DOHH2 (cell line): ENCODE results near the gene MUL1.

Experiments used
- H3F3A ChIP-seq: fragments of 200-600 bp; sonication (generic), shearing (Covaris generic); 2 replicates; pipeline ENCODE4 v1.6.0; 2016; ENCODE audit warnings: antibody characterized with exemption, mild to moderate bottlenecking; ENCODE audit not compliant: control insufficient read depth, insufficient read depth
- H3K27ac ChIP-seq: fragments of 200-600 bp; sonication (generic); 2 replicates; pipeline ENCODE4 v1.5.1; 2014; ENCODE audit warnings: low read depth, mild to moderate bottlenecking, low read length, moderate library complexity
- H3K27me3 ChIP-seq: fragments of 200-600 bp; sonication (generic); 2 replicates; pipeline ENCODE4 v1.6.1; 2014; ENCODE audit warnings: mild to moderate bottlenecking, low read length, mixed read lengths; ENCODE audit not compliant: control insufficient read depth
- H3K36me3 ChIP-seq: fragments of 200-600 bp; sonication (generic); 2 replicates; pipeline ENCODE4 v1.6.1; 2014; ENCODE audit warnings: mild to moderate bottlenecking, low read length, moderate library complexity, mixed read lengths; ENCODE audit not compliant: control insufficient read depth
- H3K4me1 ChIP-seq: fragments of 200-600 bp; sonication (generic); 2 replicates; pipeline ENCODE4 v1.6.1; 2014; ENCODE audit warnings: mild to moderate bottlenecking, low read length, mixed read lengths; ENCODE audit not compliant: control insufficient read depth
- H3K4me2 ChIP-seq: fragments of 200-600 bp; sonication (generic); 2 replicates; pipeline ENCODE4 v1.6.0; 2014; ENCODE audit warnings: mild to moderate bottlenecking, low read length, moderate library complexity
- H3K4me3 ChIP-seq: fragments of 200-600 bp; sonication (generic); 2 replicates; pipeline ENCODE4 v1.5.1; 2014; ENCODE audit warnings: mild to moderate bottlenecking, low read length, mixed read lengths
- H3K79me2 ChIP-seq: fragments of 200-600 bp; sonication (generic); 2 replicates; pipeline ENCODE4 v1.6.1; 2014; ENCODE audit warnings: mild to moderate bottlenecking, low read length, mixed read lengths; ENCODE audit not compliant: control insufficient read depth
- H3K9me2 ChIP-seq: fragments of 200-600 bp; sonication (generic); replicated peaks from 2 replicates; pipeline ENCODE4 v1.6.1; 2014; ENCODE audit warnings: mild to moderate bottlenecking, low read length, mixed read lengths; ENCODE audit not compliant: control insufficient read depth
- H3K9me3 ChIP-seq: fragments of 200-600 bp; sonication (generic); 2 replicates; pipeline ENCODE4 v1.6.1; 2014; ENCODE audit warnings: antibody characterized with exemption, low read length, mixed read lengths; ENCODE audit not compliant: control insufficient read depth, insufficient read depth
- H4K20me1 ChIP-seq: fragments of 200-600 bp; sonication (generic); 2 replicates; pipeline ENCODE4 v1.6.0; 2014; ENCODE audit warnings: low read depth, mild to moderate bottlenecking, antibody characterized with exemption, low read length, moderate library complexity; ENCODE audit not compliant: control insufficient read depth, insufficient read depth
- EZH2phosphoT487 ChIP-seq: fragments of 200-600 bp; sonication (generic); IDR thresholded peaks from 2 replicates; pipeline ENCODE4 v1.6.1; 2017; ENCODE audit warnings: borderline replicate concordance, mild to moderate bottlenecking, antibody characterized with exemption, low read length, moderate library complexity, mixed read lengths
- TF ChIP-seq, protein P1 (sequence below): fragments of 200-600 bp; sonication (generic); IDR thresholded peaks from one replicate; pipeline ENCODE4 v1.5.1; 2014; ENCODE audit warnings: antibody characterized with exemption, mild to moderate bottlenecking, low read depth, low read length; ENCODE audit not compliant: poor library complexity, severe bottlenecking

MUL1 gene

DNA sequence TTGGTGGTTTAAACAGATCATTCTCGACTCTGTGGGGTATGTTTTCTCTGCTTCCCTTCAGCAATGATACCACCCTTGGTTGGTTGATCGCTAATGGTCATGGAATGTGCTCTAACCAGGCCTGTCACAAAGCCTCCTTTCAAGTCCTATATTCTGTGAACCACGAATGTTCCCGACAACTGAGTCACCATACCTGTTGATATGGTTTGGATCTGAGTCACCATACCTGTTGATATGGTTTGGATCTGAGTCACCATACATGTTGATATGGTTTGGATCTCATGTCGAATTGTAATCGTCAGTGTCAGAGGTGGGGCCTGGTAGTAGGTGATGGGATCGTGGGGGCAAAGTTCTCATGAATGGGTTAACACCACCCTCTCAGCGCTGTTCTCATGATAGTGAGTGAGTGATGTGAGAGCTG is 11.7 kb downstream of the MUL1 start:
- Histone ChIP-seq H3K9me2 (no peaks in the 10 kb centered on the region), H4K20me1 (no peaks in the 10 kb centered on the region), H3K27ac (no peak overlapping the region), H3K79me2 (no peaks in the 10 kb centered on the region), H3K4me1 (peaks cover 18% of the 10 kb centered on the region), H3K27me3 (0 out of 2 replicates have a peak, but pooled peaks cover 3% of the 10 kb centered on the region), H3K9me3 (no peaks in the 10 kb centered on the region), H3K4me3 (no peak overlapping the region), H3F3A (no peaks in the 10 kb centered on the region), H3K4me2 (no peak overlapping the region), H3K36me3 (peaks cover 29% of the 10 kb centered on the region)
- TF ChIP-seq, protein P1, sequence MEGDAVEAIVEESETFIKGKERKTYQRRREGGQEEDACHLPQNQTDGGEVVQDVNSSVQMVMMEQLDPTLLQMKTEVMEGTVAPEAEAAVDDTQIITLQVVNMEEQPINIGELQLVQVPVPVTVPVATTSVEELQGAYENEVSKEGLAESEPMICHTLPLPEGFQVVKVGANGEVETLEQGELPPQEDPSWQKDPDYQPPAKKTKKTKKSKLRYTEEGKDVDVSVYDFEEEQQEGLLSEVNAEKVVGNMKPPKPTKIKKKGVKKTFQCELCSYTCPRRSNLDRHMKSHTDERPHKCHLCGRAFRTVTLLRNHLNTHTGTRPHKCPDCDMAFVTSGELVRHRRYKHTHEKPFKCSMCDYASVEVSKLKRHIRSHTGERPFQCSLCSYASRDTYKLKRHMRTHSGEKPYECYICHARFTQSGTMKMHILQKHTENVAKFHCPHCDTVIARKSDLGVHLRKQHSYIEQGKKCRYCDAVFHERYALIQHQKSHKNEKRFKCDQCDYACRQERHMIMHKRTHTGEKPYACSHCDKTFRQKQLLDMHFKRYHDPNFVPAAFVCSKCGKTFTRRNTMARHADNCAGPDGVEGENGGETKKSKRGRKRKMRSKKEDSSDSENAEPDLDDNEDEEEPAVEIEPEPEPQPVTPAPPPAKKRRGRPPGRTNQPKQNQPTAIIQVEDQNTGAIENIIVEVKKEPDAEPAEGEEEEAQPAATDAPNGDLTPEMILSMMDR: no peak

DNA sequence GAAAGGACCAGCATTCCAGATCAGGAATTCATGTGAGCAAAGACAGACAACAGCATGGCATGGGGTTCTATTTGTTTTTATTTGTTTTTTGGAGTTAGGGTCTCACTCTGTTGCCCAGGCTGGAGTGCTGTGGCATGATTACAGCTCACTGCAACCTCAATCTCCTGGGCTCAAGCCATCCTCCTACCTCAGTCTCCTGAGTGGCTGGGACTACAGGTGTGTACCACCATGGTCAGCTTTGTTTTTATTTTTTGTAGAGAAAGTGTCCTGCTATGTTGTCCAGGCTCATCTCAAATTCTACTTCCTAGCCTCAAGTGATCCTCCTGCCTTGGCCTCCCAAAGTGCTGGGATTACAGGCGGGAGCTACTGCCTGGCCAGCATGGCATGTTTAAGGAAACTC is 12.3 kb downstream of the MUL1 start:
- Histone ChIP-seq H3K4me3 (no peak overlapping the region), H3K4me2 (no peak overlapping the region), H4K20me1 (no peaks in the 10 kb centered on the region), H3K9me3 (no peaks in the 10 kb centered on the region), H3K4me1 (peaks cover 18% of the 10 kb centered on the region), H3K36me3 (peaks cover 23% of the 10 kb centered on the region), H3K27ac (no peak overlapping the region), H3K9me2 (no peaks in the 10 kb centered on the region), H3K27me3 (0 out of 2 replicates have a peak, but pooled peaks cover 3% of the 10 kb centered on the region), H3F3A (no peaks in the 10 kb centered on the region), H3K79me2 (no peaks in the 10 kb centered on the region)
- no peak for TF ChIP-seq EZH2phosphoT487

DNA sequence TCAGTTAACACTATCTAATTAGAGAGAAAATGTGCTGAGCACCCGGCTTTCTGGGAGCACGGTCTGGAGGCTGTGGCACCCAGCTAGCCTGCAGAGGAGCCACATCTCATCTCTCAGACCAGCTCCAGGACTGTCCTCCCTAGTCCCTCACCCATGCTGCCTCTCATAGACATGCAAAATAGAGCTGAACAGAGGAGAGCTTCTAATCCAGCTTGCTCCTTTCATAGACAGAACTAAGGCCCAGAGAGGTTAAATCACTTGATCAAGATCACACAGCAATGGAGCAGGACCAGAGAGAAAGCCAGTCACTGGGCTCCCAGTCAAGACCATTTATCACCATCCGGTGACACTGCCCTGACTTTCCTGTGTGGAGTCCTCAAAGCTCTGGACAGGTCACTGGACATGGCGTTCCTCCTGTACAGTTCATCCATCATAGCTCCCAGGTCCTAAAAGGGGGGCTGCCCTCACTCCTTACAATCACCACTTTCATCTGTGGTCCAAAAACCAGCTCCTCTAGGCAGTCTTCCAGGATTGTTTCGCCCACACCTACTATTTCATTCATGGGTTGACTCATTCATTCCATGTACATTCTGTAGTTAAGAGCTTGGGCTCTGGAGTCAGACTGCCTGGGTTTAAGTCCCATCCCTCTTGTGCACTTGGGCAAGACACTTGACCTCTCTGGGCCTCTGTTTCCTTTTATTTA is 13.2 kb downstream of the MUL1 start:
- Histone ChIP-seq H3K4me3 (no peak overlapping the region), H3K36me3 (peaks cover 14% of the 10 kb centered on the region), H3K4me1 (peaks cover 18% of the 10 kb centered on the region), H3K4me2 (peak overlapping the region; percentile 51; the same call in 1 of the 2 replicates), H3K9me3 (no peaks in the 10 kb centered on the region), H3K27ac (no peak overlapping the region), H3K27me3 (0 out of 2 replicates have a peak, but pooled peaks cover 3% of the 10 kb centered on the region), H4K20me1 (no peaks in the 10 kb centered on the region), H3K9me2 (no peaks in the 10 kb centered on the region), H3F3A (no peaks in the 10 kb centered on the region), H3K79me2 (no peaks in the 10 kb centered on the region)
- TF ChIP-seq EZH2phosphoT487: no peak
- TF ChIP-seq, protein P1: no peak

GRCh38 chr1:20493839-20494608 is 13.9 kb downstream of the MUL1 start:
- peak overlapping the region; percentile 16 for H3K4me3 ChIP-seq
- no peaks in the 10 kb centered on the region for H3K9me3 ChIP-seq
- peak overlapping the region; percentile 51 for H3K4me2 ChIP-seq
- peaks cover 4% of the 10 kb centered on the region for H3K27me3 ChIP-seq
- no peak overlapping the region for H3K27ac ChIP-seq
- H3K9me2 ChIP-seq: no peaks in the 10 kb centered on the region
- no peaks in the 10 kb centered on the region for H3F3A ChIP-seq
- H4K20me1 ChIP-seq: no peaks in the 10 kb centered on the region
- peaks cover 6% of the 10 kb centered on the region for H3K36me3 ChIP-seq
- TF ChIP-seq, protein P1: peak; percentile 98
- no peak for TF ChIP-seq EZH2phosphoT487
- no peaks in the 10 kb centered on the region for H3K79me2 ChIP-seq
- peaks cover 18% of the 10 kb centered on the region for H3K4me1 ChIP-seq
